NCI-H82 treated with DMSO at 0.1 percent for 48 hours (cell line): Measurements from ENCODE around the gene TSPOAP1.

Experiments
- DNase-seq: peaks from one replicate; lab custom pipeline; 2025; ENCODE audit not compliant: unreplicated experiment; lab: John Stamatoyannopoulos, UW

Gene TSPOAP1

GRCh38 chr17:58305626-58306025, 23.0 kb downstream of the TSPOAP1 start:
- no peak for DNase-seq

DNA sequence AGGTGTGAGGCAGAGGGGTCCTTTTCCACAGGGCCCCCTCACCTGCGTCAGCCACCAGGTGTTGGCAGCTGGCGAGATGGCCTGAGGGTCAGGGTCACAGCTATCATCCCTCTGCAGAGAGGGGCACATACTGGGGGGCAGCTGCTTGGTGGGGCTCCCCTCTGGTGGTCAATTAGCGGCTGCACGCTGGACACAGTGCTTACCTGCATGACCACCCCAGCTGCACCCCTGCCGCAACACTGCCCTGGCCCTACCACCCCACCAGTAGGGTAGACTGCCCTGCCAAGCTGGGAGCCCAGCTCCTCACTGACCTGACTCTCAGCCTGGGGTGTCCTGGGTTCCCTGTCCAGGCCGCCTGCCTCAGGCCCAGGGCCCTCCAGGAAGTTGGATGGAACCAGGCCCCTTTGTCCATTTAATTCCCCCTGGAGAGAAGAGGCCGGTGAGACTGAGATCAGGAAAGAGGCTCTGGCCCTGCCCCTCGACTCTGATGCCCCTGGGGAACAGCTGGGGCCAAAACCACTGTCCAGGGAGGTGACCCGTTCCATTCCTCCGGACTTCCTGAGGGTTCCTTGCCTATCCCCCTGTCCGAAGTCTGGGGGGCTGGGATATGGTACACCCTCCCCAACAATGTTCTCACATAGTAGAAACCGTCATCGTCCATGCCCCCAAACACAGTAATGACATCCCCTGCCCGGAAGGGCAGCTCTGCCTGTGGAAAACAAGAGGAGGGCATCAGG, 23.7 kb downstream of the TSPOAP1 start:
- no peak for DNase-seq

- DNase-seq = peak; percentile 58
These were observed 24.4 kb downstream of the TSPOAP1 start for GRCh38 chr17:58303971-58304749.

DNA sequence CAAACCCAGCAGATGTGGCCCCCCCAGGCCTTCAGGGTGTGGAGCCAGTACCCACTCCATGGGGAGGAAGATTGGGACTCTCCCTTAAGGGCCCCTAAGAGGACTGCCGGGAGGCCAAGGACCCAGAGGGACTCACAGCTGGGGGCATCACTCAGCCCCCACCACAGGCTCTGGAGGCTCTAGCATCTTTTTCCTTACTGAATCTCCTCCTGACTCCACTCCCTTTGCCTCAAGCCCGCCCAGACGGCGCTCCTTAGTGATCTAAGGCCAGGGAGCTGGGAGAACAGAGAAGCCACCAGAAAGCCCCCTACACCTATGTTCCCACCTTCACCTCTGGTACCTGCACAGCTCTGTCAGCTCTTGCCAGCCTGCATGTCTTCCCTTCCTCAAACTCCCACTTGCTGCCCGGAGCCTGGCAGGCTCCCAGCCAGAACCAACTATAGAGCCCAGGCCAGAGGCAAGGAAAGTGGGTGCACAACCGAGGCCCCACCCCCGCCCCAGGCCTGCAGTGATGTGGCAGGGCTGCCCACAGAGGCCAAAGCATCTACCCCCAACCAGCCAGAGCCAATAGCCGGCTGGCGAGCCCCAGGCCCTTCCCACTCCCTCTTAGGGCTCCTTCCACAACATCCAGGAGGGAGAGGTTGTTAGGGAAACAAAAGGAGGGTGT, 25.5 kb downstream of the TSPOAP1 start:
- DNase-seq = no peak

DNA sequence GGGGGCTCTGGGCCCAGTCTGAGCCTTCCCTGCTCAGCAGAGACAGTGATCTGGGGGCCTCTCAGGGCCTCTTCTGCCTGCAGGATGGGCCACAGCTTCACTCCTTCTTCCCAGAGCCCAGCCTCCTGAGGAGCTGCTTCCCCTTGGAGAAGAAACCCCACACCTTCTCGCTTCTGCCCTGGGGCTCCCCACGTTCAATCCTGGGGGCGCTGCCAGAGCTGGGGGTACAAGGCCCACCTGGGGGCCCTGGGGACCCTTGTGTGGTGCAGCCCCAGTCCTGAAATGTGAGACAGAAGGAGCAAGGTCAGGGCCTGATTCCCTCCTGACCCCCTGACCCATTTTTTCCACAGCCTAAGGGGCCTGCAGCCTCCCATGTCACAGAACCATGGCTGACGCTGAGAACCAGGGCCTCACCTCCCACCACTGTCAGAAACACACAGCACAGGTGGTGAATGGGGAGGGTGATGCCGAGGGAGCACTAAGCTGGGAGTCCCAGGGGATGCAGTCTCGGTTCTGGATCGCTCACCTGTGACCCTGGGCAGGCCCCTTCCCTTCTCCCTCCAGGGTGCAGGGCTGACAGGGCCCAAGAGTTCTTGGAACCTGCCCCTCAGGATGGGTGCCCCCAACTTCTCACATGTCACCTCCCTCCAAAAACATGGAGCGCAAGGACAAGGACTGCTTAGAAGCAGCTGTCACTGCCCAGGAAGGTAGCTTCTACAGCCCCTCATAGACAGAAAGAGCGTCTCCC, 26.2 kb downstream of the TSPOAP1 start:
- DNase-seq = no peak

GRCh38 chr17:58301504-58302150, 27.0 kb downstream of the TSPOAP1 start:
- DNase-seq = no peak

- DNase-seq = no peak
These were observed 28.3 kb downstream of the TSPOAP1 start for GRCh38 chr17:58300336-58300735.

DNA sequence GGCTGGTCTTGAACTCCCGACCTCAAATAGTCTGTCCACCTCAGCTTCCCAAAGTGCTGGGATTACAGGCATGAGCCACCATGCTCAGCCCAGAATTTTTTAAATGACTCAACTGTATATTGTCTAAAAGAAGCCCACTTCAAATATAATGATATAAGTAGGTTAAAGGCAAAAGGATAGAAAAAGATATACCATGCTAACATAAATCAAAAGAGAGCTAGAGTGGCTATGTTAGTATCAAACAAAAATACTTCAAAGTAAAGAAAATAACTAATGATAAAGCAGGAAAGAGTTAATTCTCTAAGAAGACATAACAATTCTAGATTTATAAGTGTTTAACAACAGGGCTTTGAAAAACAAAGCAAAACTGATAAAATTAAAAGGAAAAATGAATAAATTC, 34.6 kb downstream of the TSPOAP1 start:
- DNase-seq = no peak

DNA sequence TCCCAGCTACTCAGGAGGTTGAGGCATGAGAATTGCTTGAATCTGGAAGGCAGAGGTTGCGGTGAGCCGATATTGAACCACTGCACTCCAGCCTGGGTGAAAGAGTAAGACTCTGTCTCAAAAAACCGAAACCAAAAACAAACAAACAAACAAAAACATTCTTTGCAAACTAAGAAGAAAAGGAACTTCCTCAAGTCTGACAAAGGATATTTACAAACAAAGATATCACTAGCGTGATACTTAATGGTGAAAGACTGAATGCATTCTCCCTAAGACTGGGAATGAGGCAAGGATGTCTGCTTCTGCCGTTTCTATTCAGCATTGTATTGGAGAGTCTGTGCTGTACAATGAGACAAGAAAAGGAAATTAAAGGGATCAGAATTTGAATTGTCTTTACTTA, 37.3 kb downstream of the TSPOAP1 start:
- no peak for DNase-seq

GRCh38 chr17:58289869-58290268, 38.7 kb downstream of the TSPOAP1 start:
- no peak for DNase-seq

DNA sequence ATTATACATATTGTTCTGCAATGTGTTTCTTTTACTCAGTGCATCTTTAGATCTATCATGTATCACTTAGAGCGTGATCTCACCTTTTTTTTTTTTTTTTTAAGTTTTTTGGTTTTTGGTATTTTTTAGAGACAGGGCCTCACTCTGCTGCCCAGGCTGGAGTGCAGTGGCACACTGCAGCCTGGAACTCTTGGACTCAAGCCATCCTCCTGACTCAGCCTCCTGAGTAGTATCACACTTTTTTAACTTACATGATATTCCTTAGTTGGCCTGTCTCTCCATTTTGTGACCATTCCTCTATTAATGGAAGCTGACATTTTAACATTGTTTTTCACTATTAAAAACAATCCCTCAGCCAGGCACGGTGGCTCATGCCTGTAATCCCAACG, 43.2 kb downstream of the TSPOAP1 start:
- DNase-seq = no peak

GRCh38 chr17:58284613-58285421, 43.8 kb downstream of the TSPOAP1 start:
- no peak for DNase-seq

- DNase-seq = no peak
These were observed 44.7 kb downstream of the TSPOAP1 start for GRCh38 chr17:58283674-58284612.

DNA sequence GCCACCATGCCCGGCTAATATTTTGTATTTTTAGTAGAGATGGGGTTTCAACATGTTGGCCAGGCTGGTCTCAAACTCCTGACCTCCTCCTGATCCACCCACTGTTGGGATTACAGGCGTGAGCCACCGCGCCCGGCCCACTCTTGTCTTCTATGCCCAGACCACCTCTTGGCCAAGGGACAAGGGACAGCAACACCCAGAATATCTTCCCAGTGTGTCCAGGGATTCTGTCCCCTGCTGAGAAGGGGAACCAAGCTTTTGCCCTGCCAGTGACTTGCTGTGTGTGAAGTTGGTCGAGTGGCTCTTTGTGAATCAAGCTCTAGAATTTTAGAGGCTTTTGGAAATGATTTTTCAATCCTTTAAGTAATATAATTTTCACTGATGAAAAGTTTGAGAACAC, 46.2 kb downstream of the TSPOAP1 start:
- DNase-seq = no peak

DNA sequence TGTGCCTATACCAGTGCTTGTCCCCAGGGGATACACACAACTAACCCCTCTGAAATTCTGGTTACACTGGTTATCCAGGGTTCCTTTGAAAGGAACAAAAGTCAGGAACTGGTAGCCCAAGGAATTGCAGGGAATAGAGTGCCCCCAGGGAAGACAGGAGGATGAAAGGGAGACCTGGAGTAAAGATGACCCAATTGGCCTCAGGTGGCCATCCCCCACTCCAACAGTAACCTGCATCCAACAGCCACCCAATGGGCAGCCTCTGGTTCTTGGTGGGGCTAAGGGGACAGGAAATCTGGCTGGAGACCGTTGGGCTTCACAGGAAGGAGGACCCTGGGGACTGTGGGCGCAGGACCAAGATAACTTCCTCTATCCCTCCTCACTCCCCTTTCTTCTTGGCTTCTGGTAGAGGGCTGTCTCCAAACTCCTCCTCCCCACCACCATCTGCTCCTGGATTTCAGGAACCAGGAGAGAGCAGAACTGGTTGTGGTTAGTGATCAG, 47.0 kb downstream of the TSPOAP1 start:
- peak; percentile 13 for DNase-seq

DNA sequence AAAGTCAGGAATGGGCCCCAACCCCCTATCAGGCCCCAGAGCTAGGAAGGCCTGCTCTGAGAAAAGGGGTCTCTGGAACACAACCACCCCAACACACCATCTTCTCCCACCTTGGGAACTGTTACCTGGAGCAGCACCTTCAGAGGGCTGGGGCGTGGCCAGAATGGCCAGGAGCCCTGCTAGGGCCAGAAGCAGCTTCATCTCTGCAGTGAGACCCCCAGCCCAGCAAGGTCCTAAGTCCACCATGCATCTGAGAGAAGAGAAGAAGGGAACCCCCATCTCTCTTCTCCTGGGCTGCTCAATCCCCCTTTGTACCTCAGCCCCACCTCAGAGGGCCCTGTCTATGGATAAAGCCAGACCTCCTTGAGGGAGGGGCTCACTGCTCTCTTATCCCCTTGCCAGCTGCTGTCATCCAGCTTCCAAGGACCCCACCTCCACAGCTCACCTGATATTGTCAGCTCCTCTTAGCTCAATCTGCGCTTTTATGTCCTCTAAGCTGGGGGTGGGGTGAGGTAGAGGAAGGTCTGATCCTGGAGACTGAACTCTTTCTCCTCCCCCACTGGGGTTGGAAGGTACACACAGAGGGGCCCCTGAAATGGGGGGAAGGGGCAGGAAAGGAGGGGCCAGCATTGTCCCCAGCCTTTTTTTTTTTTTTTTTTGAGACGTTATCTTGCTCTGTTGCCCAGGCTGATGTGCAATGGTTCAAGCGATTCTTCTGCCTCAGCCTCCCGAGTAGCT, 47.9 kb downstream of the TSPOAP1 start, which contains the start of gene MPO:
Gene MPO, minus strand, starts transcription at position 456 of the 738 bp plus-strand sequence. Its CDS starts 177 bp downstream, at position 279.
- peak; percentile 16 for DNase-seq

GRCh38 chr17:58279736-58280479, 48.7 kb downstream of the TSPOAP1 start:
- DNase-seq = no peak
